ENCODE data around the gene POMT1. TPM values are rescaled to one million over a fixed set of nuclear protein-coding genes. Genes with fewer than 3 reads are reported as not detected.
"Not testable (repeated sequence)": the region's sequence is repeated elsewhere in the genome, so short reads cannot be mapped to it uniquely, and the experiment has no call there.

Gene POMT1
- total RNA-seq, 2 donors from 2014 or later: 47.3 to 52.1 TPM

- no peak overlapping the region for H3K4me3 Mint-ChIP-seq
- no peaks in the 10 kb centered on the region for H3K9me3 Mint-ChIP-seq
- peak overlapping the region; percentile 2 for H3K27ac Mint-ChIP-seq
- H3K36me3 Mint-ChIP-seq (ENCODE audit: insufficient read depth in 2 of 2): peaks cover 12 to 49% of the 10 kb centered on the region in 2 donors
- no peak for ATAC-seq (replicated peaks in 1 of 2)
- H3K4me1 Mint-ChIP-seq (ENCODE audit: low read depth): no peaks in the 10 kb centered on the region
- no peak for DNase-seq
- no peaks in the 10 kb centered on the region for H3K27me3 Mint-ChIP-seq (ENCODE audit: low read depth)
These were observed 10.6 kb upstream of the POMT1 start for GRCh38 chr9:131492070-131492469.

- peaks cover 2 to 31% of the 10 kb centered on the region in 2 donors for H3K36me3 Mint-ChIP-seq (ENCODE audit: insufficient read depth in 2 of 2)
- H3K27me3 Mint-ChIP-seq (ENCODE audit: low read depth): no peaks in the 10 kb centered on the region
- DNase-seq (no peak), ATAC-seq (replicated peaks in 1 of 2) (no peak)
- H3K27ac Mint-ChIP-seq: no peak overlapping the region
- no peaks in the 10 kb centered on the region for H3K9me3 Mint-ChIP-seq
- H3K4me1 Mint-ChIP-seq (ENCODE audit: low read depth): peaks cover 6% of the 10 kb centered on the region
- no peak overlapping the region for H3K4me3 Mint-ChIP-seq
These were observed 8.3 kb upstream of the POMT1 start for GRCh38 chr9:131494296-131494870.

GRCh38 chr9:131495785-131496184 lies 6.9 kb upstream of the POMT1 start:
- Mint-ChIP-seq H3K36me3 (ENCODE audit: insufficient read depth in 2 of 2) (peaks cover 0 to 19% of the 10 kb centered on the region in 2 donors), H3K4me3 (no peak overlapping the region), H3K27me3 (ENCODE audit: low read depth) (no peaks in the 10 kb centered on the region), H3K27ac (no peak overlapping the region), H3K9me3 (no peaks in the 10 kb centered on the region), H3K4me1 (ENCODE audit: low read depth) (peaks cover 20% of the 10 kb centered on the region)
- ATAC-seq (replicated peaks in 1 of 2): no peak
- no peak for DNase-seq

GRCh38 chr9:131496844-131497405 lies 5.8 kb upstream of the POMT1 start:
- no peak overlapping the region for H3K27ac Mint-ChIP-seq
- ATAC-seq (replicated peaks in 1 of 2): no peak
- no peaks in the 10 kb centered on the region for H3K27me3 Mint-ChIP-seq (ENCODE audit: low read depth)
- H3K9me3 Mint-ChIP-seq: no peaks in the 10 kb centered on the region
- H3K4me3 Mint-ChIP-seq: no peak overlapping the region
- no peak for DNase-seq
- peaks cover 32% of the 10 kb centered on the region for H3K4me1 Mint-ChIP-seq (ENCODE audit: low read depth)
- peaks cover 2 to 14% of the 10 kb centered on the region in 2 donors for H3K36me3 Mint-ChIP-seq (ENCODE audit: insufficient read depth in 2 of 2)

GRCh38 chr9:131499254-131499767 lies 3.4 kb upstream of the POMT1 start:
- H3K4me3 Mint-ChIP-seq: peak overlapping the region in 1 of 2 donors; percentile 58
- DNase-seq (no peak), ATAC-seq (replicated peaks in 1 of 2) (no peak)
- peaks cover 55% of the 10 kb centered on the region for H3K4me1 Mint-ChIP-seq (ENCODE audit: low read depth)
- no peaks in the 10 kb centered on the region for H3K27me3 Mint-ChIP-seq (ENCODE audit: low read depth)
- H3K36me3 Mint-ChIP-seq (ENCODE audit: insufficient read depth in 2 of 2): peaks cover 9 to 11% of the 10 kb centered on the region in 2 donors
- H3K9me3 Mint-ChIP-seq: no peaks in the 10 kb centered on the region
- peak overlapping the region; percentile 78 for H3K27ac Mint-ChIP-seq

- peak overlapping the region; percentile 94 for H3K27ac Mint-ChIP-seq
- no peaks in the 10 kb centered on the region for H3K27me3 Mint-ChIP-seq (ENCODE audit: low read depth)
- peaks cover 8 to 14% of the 10 kb centered on the region in 2 donors for H3K36me3 Mint-ChIP-seq (ENCODE audit: insufficient read depth in 2 of 2)
- ATAC-seq (replicated peaks in 1 of 2) (peak; percentile 67 to 71), DNase-seq (peak; percentile 85 to 89)
- no peaks in the 10 kb centered on the region for H3K9me3 Mint-ChIP-seq
- peak overlapping the region; percentile 91 to 99 for H3K4me3 Mint-ChIP-seq
- peaks cover 62% of the 10 kb centered on the region for H3K4me1 Mint-ChIP-seq (ENCODE audit: low read depth)
These were observed 2.3 kb upstream of the POMT1 start for GRCh38 chr9:131500377-131500776.

DNA sequence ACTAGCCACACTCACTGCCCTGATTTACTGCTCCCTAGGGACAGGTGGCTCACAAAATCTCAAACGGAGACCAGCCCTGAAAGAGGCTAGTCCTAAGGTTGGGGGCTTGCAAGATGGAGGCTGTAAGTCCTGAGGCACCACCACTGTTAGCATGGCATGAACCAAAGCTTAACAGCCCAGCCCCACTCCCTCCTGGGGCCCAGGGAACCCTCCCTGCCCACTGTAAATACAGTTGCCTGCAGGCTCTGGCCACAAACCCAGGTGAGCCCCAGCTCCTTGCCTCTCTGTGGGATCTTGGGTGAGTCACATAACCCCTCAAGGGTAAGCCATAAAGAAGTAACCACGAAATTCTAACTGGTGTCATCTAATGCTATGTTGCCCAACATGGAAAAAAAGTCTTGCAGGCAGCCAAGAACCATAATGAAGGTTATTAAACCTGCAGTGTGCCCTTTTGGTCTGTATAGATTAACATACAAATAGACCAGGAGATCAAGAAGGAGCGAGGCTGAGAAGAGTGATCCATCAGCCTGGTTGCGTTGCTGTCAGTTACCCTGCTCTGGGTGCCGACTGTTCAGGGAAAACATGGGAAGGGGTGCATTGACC lies 1.7 kb upstream of the POMT1 start:
- peaks cover 8 to 14% of the 10 kb centered on the region in 2 donors for H3K36me3 Mint-ChIP-seq (ENCODE audit: insufficient read depth in 2 of 2)
- no peaks in the 10 kb centered on the region for H3K9me3 Mint-ChIP-seq
- H3K27ac Mint-ChIP-seq: peak overlapping the region; percentile 94
- no peaks in the 10 kb centered on the region for H3K27me3 Mint-ChIP-seq (ENCODE audit: low read depth)
- H3K4me1 Mint-ChIP-seq (ENCODE audit: low read depth): peaks cover 62% of the 10 kb centered on the region
- DNase-seq: peak; percentile 74 to 87
- peak overlapping the region; percentile 91 to 99 for H3K4me3 Mint-ChIP-seq
- ATAC-seq (replicated peaks in 1 of 2): peak; percentile 48 to 64

DNA sequence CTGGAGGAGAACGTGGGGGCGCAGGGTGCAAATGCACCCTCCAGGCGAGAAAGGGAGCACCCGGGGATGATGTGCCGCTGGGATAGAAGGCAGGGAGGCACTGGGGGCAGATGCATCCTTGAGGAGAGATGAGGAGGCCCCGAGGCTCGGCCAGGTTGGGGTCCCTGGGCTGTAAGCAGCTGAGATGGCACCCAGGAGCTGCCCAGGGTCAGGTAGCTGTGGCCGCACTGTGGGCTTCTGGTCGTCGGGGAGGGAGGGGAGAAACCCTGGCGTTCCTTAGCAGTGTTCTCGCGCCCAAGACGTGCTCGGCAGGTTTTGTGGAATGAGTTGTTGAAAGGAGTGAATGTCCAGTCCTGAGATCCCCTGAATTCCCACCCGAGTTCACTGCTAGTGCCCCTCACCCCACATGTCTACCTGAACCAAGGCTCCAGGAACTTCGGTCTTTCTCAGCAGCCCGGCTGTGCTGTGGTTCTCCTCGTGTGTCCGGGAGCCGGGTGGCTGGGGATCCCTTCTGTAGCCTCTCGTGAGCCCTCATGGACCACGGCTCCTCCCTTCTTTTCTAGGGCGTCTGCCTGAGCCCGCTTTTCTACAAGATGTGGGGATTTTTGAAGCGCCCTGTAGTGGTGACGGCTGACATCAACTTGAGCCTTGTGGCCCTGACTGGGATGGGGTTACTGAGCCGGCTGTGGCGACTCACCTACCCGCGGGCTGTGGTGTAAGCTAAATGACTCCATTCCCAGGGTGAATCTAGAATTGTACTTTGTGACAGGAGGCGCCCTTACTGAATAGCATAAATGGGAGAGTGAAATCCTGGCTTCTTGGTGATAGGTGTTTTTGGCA lies 1.1 kb downstream of the POMT1 start:
- Mint-ChIP-seq H3K4me1 (ENCODE audit: low read depth) (peaks cover 61% of the 10 kb centered on the region), H3K36me3 (ENCODE audit: insufficient read depth in 2 of 2) (peaks cover 8 to 15% of the 10 kb centered on the region in 2 donors), H3K27me3 (ENCODE audit: low read depth) (no peaks in the 10 kb centered on the region), H3K4me3 (peak overlapping the region; percentile 97 to 99), H3K9me3 (no peaks in the 10 kb centered on the region), H3K27ac (peak overlapping the region; percentile 92)
- DNase-seq (peak; percentile 87 to 91), ATAC-seq (replicated peaks in 1 of 2) (peak; percentile 62 to 67)

DNA sequence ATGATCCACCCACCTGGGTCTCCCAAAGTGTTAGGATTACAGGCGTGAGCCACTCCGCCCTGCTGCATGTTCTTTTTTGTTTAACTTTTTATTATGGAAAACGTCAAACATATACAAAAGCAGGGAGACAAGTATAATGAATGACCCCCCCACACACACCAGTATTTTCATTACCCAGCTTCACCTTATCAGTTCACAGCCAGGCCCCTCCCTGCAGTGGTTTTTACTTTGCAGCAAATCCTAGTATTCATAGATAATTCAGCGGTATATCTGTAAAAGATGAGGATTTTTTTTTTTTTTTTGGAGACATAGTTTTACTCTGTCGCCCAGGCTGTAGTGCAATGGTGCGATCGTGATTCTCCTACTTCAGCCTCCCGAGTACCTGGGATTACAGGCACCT lies 2.3 kb downstream of the POMT1 start:
- no peak for ATAC-seq (replicated peaks in 1 of 2)

DNA sequence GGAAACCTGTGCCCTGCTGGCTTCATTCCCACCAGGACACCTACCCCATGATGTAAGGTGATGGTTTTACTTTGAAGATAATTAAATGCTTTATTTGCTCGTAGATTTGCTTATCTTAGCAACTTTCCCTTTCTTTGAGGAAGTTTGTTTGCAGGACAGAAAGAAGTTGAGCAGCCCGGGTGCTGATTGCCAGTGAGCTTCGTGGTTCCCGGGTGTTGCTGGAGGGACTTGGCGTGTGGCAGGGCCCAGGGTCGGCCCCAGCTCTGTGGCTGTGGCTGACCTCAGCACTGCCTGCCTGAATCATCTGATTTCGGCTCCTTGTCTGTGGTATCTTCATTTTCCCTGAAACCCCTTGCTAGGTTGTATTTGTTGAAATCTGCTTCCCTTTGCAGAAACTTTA lies 8.7 kb downstream of the POMT1 start:
- Mint-ChIP-seq H3K4me1 (ENCODE audit: low read depth) (no peaks in the 10 kb centered on the region), H3K4me3 (no peak overlapping the region), H3K9me3 (no peaks in the 10 kb centered on the region), H3K27me3 (ENCODE audit: low read depth) (no peaks in the 10 kb centered on the region), H3K27ac (no peak overlapping the region), H3K36me3 (ENCODE audit: insufficient read depth in 2 of 2) (peaks cover 6 to 17% of the 10 kb centered on the region in 2 donors)
- DNase-seq (no peak), ATAC-seq (replicated peaks in 1 of 2) (no peak)

More for the DNA sequence above, 2.3 kb downstream of the POMT1 start:
- Mint-ChIP-seq H3K4me3 (peak overlapping the region; percentile 23 to 54), H3K4me1 (ENCODE audit: low read depth) (peaks cover 49% of the 10 kb centered on the region), H3K27me3 (ENCODE audit: low read depth) (no peaks in the 10 kb centered on the region), H3K9me3 (no peaks in the 10 kb centered on the region), H3K36me3 (ENCODE audit: insufficient read depth in 2 of 2) (peaks cover 14 to 15% of the 10 kb centered on the region in 2 donors), H3K27ac (no peak overlapping the region)
- no peak for DNase-seq

DNA sequence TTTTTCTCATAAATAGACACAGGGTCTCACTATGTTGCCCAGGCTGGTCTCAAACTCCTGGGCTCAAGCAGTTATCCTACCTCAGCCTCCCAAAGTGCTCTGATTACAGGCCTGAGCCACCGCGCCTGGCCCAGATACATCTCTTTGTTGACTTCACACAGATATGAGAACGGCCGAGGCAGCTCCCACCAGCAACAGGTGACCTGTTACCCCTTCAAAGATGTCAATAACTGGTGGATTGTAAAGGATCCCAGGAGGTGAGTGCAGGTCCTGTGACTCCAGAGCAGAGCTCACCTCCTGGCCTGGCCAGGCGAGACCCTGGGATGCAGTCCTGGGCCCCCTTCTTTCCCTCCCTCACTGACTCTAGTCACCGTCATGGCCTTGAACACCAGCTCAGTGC lies 9.2 kb downstream of the POMT1 start:
- H3K4me1 Mint-ChIP-seq (ENCODE audit: low read depth): no peaks in the 10 kb centered on the region
- peaks cover 6 to 17% of the 10 kb centered on the region in 2 donors for H3K36me3 Mint-ChIP-seq (ENCODE audit: insufficient read depth in 2 of 2)
- H3K4me3 Mint-ChIP-seq: no peak overlapping the region
- DNase-seq (no peak), ATAC-seq (replicated peaks in 1 of 2) (no peak)
- H3K27me3 Mint-ChIP-seq (ENCODE audit: low read depth): no peaks in the 10 kb centered on the region
- H3K27ac Mint-ChIP-seq: no peak overlapping the region
- no peaks in the 10 kb centered on the region for H3K9me3 Mint-ChIP-seq

DNA sequence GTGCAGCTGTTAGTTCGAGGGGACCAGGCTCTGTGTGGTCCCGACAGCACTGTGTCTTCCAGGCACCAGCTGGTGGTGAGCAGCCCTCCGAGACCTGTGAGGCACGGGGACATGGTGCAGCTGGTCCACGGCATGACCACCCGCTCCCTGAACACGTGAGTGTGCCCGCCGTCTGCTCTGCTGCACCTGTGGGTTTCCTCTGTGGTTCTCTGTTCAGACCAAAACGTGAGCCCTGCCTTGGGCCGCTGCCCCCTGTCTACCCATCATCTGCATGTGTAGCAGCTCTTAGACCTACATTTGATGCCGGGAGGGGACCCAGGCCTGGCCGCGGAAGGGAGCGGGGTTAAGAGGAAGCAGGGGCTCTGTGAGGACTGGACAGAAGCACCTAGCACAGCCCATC lies 10.5 kb downstream of the POMT1 start:
- ATAC-seq (replicated peaks in 1 of 2) (peak in 1 of 2 donors; percentile 11), DNase-seq (no peak)
- Mint-ChIP-seq H3K9me3 (no peaks in the 10 kb centered on the region), H3K27me3 (ENCODE audit: low read depth) (no peaks in the 10 kb centered on the region), H3K4me1 (ENCODE audit: low read depth) (no peaks in the 10 kb centered on the region), H3K27ac (no peak overlapping the region), H3K4me3 (no peak overlapping the region), H3K36me3 (ENCODE audit: insufficient read depth in 2 of 2) (peaks cover 4 to 17% of the 10 kb centered on the region in 2 donors)

DNA sequence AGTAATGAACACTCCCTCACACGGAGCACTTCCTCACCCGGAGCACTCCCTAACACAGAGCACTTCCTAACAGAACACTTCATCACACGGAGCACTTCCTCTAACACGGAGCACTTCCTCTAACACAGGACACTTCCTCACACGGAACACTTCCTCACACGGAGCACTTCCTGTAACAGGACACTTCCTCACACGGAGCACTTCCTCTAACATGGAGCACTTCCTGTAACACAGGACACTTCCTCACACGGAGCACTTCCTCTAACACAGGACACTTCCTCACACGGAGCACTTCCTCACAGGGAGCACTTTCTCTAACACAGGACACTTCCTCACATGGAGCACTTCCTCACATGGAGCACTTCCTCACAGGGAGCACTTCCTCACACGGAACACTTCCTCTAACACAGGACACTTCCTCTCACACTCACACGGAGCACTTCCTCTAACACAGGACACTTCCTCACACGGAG lies 12.9 kb downstream of the POMT1 start:
- H3K9me3 Mint-ChIP-seq; ATAC-seq (replicated peaks in 1 of 2); H3K27me3 Mint-ChIP-seq (ENCODE audit: low read depth); H3K4me1 Mint-ChIP-seq (ENCODE audit: low read depth); H3K27ac Mint-ChIP-seq; DNase-seq; H3K4me3 Mint-ChIP-seq: not testable (repeated sequence)
- peaks cover 8 to 17% of the 10 kb centered on the region in 2 donors for H3K36me3 Mint-ChIP-seq (ENCODE audit: insufficient read depth in 2 of 2)
